Activated B cell treated with CpG ODN at 0.5 μM for 24 hours (primary cell): ENCODE measurements around the gene TTC27. TPM values are rescaled to one million over a fixed set of nuclear protein-coding genes. Genes with fewer than 3 reads are reported as not detected.

Experiments
- ATAC-seq: fragments of 200-7000 bp; cut with Tn5 transposase; one replicate; pipeline ENCODE4 v1.10.0; 2021; ENCODE audit warnings: low read depth, mild to moderate bottlenecking, moderate library complexity
- CTCF ChIA-PET: fragments of 350-600 bp; sonication (Branson Sonifier 250); formaldehyde crosslinking; loops from one replicate; lab custom pipeline; 2021; ENCODE audit warnings: antibody characterized with exemption; lab: Charles Lee
- POLR2A ChIA-PET: fragments of 350-600 bp; sonication (Branson Sonifier 250); formaldehyde crosslinking; loops from one replicate; lab custom pipeline; 2021; ENCODE audit warnings: antibody characterized with exemption; lab: Charles Lee
- DNase-seq: peaks from one replicate; pipeline ENCODE4 v3.0.0; 2022
- H3K27ac Mint-ChIP-seq: one replicate; pipeline ENCODE4 v1.8.0; 2020; ENCODE audit warnings: mixed read lengths
- H3K27me3 Mint-ChIP-seq: one replicate; pipeline ENCODE4 v1.8.0; 2021; ENCODE audit warnings: mixed read lengths
- H3K36me3 Mint-ChIP-seq: one replicate; pipeline ENCODE4 v1.8.0; 2021; ENCODE audit warnings: low read depth, mixed read lengths
- H3K4me1 Mint-ChIP-seq: one replicate; pipeline ENCODE4 v1.8.0; 2021; ENCODE audit warnings: mixed read lengths
- H3K4me3 Mint-ChIP-seq: one replicate; pipeline ENCODE4 v1.8.0; 2020; ENCODE audit warnings: mild to moderate bottlenecking, mixed read lengths
- H3K9me3 Mint-ChIP-seq: one replicate; pipeline ENCODE4 v1.8.0; 2020; ENCODE audit warnings: mixed read lengths
- intact Hi-C: fragments of 100-400 bp; cut with micrococcal nuclease; formaldehyde crosslinking; loops from one replicate; pipeline ENCODE4 v1.15.1; 2024
- total RNA-seq: library from RNA; stranded (reverse); gene quantifications from 2 replicates; pipeline ENCODE4 v1.2.3, GENCODE V29; 2022
- TF ChIP-seq, protein P1 (sequence below): fragments of 200-600 bp; IDR thresholded peaks from one replicate; pipeline ENCODE4 v1.8.0; 2022; ENCODE audit warnings: antibody characterized with exemption, mild to moderate bottlenecking

TTC27 gene
- total RNA-seq, 1 donor from 2014 or later = 34.8 TPM

GRCh38 chr2:32611771-32612170 is 16.1 kb upstream of the TTC27 start:
- Mint-ChIP-seq H3K27me3 (no peaks in the 10 kb centered on the region), H3K4me1 (no peaks in the 10 kb centered on the region), H3K27ac (no peak overlapping the region), H3K4me3 (no peak overlapping the region), H3K9me3 (no peaks in the 10 kb centered on the region), H3K36me3 (peaks cover 80% of the 10 kb centered on the region)
- intact Hi-C loops = no loop called here
- no peak for DNase-seq
- no peak for ATAC-seq
- POLR2A ChIA-PET = no interaction called here
- TF ChIP-seq, protein P1, sequence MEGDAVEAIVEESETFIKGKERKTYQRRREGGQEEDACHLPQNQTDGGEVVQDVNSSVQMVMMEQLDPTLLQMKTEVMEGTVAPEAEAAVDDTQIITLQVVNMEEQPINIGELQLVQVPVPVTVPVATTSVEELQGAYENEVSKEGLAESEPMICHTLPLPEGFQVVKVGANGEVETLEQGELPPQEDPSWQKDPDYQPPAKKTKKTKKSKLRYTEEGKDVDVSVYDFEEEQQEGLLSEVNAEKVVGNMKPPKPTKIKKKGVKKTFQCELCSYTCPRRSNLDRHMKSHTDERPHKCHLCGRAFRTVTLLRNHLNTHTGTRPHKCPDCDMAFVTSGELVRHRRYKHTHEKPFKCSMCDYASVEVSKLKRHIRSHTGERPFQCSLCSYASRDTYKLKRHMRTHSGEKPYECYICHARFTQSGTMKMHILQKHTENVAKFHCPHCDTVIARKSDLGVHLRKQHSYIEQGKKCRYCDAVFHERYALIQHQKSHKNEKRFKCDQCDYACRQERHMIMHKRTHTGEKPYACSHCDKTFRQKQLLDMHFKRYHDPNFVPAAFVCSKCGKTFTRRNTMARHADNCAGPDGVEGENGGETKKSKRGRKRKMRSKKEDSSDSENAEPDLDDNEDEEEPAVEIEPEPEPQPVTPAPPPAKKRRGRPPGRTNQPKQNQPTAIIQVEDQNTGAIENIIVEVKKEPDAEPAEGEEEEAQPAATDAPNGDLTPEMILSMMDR = no peak
- CTCF ChIA-PET = no interaction called here

- Mint-ChIP-seq H3K9me3 (no peaks in the 10 kb centered on the region), H3K4me1 (no peaks in the 10 kb centered on the region), H3K27me3 (no peaks in the 10 kb centered on the region), H3K36me3 (peaks cover 81% of the 10 kb centered on the region), H3K27ac (no peak overlapping the region), H3K4me3 (no peak overlapping the region)
- ChIA-PET POLR2A (interaction anchor here (0.5 kb wide), 1 partner anchor 54 kb away, joined by 4 read pairs; no protein-coding TSS in a partner anchor), CTCF (no interaction called here)
- DNase-seq = no peak
- intact Hi-C loops = no loop called here
- TF ChIP-seq, protein P1 = no peak
- ATAC-seq = no peak
These were observed 13.8 kb upstream of the TTC27 start for GRCh38 chr2:32614084-32614483.

GRCh38 chr2:32617599-32618189 is 10.2 kb upstream of the TTC27 start:
- TF ChIP-seq, protein P1 = no peak
- DNase-seq (no peak), ATAC-seq (no peak)
- POLR2A ChIA-PET = no interaction called here
- no peaks in the 10 kb centered on the region for H3K4me1 Mint-ChIP-seq
- no peaks in the 10 kb centered on the region for H3K9me3 Mint-ChIP-seq
- H3K27me3 Mint-ChIP-seq = no peaks in the 10 kb centered on the region
- H3K27ac Mint-ChIP-seq = no peak overlapping the region
- CTCF ChIA-PET = no interaction called here
- H3K36me3 Mint-ChIP-seq = peaks cover 73% of the 10 kb centered on the region
- intact Hi-C loops = no loop called here
- no peak overlapping the region for H3K4me3 Mint-ChIP-seq

DNA sequence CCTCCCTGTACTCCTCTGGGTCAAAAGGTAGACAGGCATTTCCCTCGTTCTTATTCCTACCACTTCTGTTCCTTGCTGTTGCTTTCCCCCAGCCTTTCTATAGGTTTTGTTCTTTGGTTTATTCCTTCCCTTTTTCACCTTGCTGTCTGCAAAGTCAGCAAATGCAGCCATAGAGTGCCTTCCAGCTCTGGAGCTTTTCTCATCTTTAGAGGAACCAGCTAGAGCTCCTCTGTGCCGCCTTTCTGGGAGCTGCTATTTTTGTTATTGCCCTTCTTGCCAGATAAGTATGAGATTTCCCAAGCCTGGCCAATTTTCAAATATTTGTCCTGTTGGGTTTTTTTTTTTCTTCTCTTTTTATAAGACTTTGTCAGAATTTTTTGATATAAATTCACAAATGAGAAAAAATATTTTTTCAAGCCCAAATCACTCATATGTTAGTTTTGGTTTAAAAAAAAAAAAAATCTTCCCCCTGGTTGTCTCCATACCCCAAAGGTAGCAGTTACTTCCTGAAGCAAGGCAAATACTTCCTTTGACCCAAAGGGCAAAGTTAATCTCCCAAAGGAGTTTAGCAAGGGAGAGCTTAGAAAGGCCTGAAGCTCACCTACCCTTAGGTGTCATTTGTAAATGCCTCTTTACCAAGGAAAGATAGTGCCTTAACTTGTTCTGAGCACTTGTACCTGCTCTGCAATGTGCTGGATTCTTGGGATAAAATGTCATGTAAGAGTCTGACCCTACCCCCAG is 5.1 kb upstream of the TTC27 start:
- intact Hi-C loops = loop anchor here (10.0 kb wide), 1 partner anchor 558 kb away; the partner anchor contains the start of gene SPAST
- Mint-ChIP-seq H3K9me3 (no peaks in the 10 kb centered on the region), H3K27me3 (no peaks in the 10 kb centered on the region), H3K27ac (no peak overlapping the region), H3K4me3 (no peak overlapping the region), H3K36me3 (peaks cover 34% of the 10 kb centered on the region), H3K4me1 (peaks cover 7% of the 10 kb centered on the region)
- POLR2A ChIA-PET = interaction anchor here (0.7 kb wide), 1 partner anchor 838 kb away, joined by 3 read pairs; no protein-coding TSS in a partner anchor
- TF ChIP-seq, protein P1 = no peak
- CTCF ChIA-PET = no interaction called here
- ATAC-seq (no peak), DNase-seq (no peak)

DNA sequence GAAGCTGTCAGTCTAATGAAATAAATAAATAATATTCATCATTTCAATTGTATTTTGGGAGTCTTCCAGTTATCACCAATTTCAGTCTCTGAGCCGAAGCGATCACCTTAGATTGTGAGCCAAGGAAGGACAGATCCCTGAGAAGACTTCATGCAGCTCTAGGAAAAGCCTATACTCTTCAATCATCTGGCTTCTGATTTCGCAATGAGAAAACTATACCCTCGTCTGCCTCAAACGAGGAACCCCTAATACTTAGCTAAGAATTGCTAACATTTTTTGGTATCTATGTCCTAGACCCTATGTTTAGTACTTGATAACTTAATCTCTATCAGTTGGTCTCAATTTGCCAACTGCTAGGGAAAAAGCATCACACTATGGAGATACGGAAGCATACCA is 4.5 kb upstream of the TTC27 start:
- ChIA-PET POLR2A (no interaction called here), CTCF (no interaction called here)
- H3K4me1 Mint-ChIP-seq = peaks cover 11% of the 10 kb centered on the region
- intact Hi-C loops = loop anchor here (10.0 kb wide), 1 partner anchor 559 kb away; the partner anchor contains the start of gene SPAST
- DNase-seq (no peak), ATAC-seq (no peak)
- no peak overlapping the region for H3K4me3 Mint-ChIP-seq
- no peaks in the 10 kb centered on the region for H3K27me3 Mint-ChIP-seq
- TF ChIP-seq, protein P1 = no peak
- no peaks in the 10 kb centered on the region for H3K9me3 Mint-ChIP-seq
- H3K36me3 Mint-ChIP-seq = peaks cover 35% of the 10 kb centered on the region
- H3K27ac Mint-ChIP-seq = no peak overlapping the region
